ENCODE data around the gene DPF1. TPM values are rescaled to one million over a fixed set of nuclear protein-coding genes. Genes with fewer than 3 reads are reported as not detected.

The DPF1 gene
- total RNA-seq, 2 experiments from 2014 or later, result 0.14 to 0.31 TPM

GRCh38 chr19:38196948-38197656, 26.9 kb downstream of the DPF1 start:
- ATAC-seq (ENCODE audit: low read depth), result no peak
- peaks cover 5% of the 10 kb centered on the region for H3K9me3 Mint-ChIP-seq
- POLR2A ChIA-PET, result no interaction called here
- H3K27me3 Mint-ChIP-seq, result no peaks in the 10 kb centered on the region
- no peaks in the 10 kb centered on the region for H3K4me1 Mint-ChIP-seq
- peaks cover 9% of the 10 kb centered on the region for H3K36me3 Mint-ChIP-seq
- no peak for DNase-seq
- H3K4me3 Mint-ChIP-seq, result no peak overlapping the region
- H3K27ac Mint-ChIP-seq, result no peak overlapping the region

DNA sequence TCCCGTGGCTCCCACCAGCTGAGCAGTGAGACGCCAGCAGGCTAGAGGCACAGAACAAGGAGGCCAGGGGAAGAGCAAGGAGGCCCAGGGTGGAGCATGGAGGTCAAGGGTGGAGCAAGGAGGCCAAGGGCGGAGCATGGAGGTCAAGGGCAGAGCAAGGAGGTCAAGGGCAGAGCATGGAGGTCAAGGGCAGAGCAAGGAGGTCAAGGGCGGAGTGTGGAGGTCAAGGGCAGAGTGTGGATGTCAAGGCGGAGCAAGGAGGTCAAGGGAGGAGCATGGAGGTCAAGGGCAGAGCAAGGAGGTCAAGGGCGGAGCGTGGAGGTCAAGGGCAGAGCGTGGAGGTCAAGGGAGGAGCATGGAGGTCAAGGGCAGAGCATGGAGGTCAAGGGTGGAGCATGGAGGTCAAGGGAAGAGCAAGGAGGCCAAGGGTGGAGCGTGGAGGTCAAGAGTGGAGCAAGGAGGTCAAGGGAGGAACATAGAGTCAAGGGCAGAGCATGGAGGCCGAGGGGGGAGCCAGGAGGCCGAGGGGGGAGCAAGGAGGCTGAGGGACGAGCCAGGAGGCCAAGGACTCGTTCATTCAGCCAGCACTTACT, 27.7 kb downstream of the DPF1 start:
- no peaks in the 10 kb centered on the region for H3K4me1 Mint-ChIP-seq
- no peaks in the 10 kb centered on the region for H3K27me3 Mint-ChIP-seq
- DNase-seq (no peak), ATAC-seq (ENCODE audit: low read depth) (no peak)
- POLR2A ChIA-PET, result no interaction called here
- H3K36me3 Mint-ChIP-seq, result peaks cover 9% of the 10 kb centered on the region
- no peak overlapping the region for H3K4me3 Mint-ChIP-seq
- no peak overlapping the region for H3K27ac Mint-ChIP-seq
- peaks cover 5% of the 10 kb centered on the region for H3K9me3 Mint-ChIP-seq

- Mint-ChIP-seq H3K27ac (no peak overlapping the region), H3K4me1 (no peaks in the 10 kb centered on the region), H3K4me3 (no peak overlapping the region), H3K9me3 (peaks cover 5% of the 10 kb centered on the region), H3K27me3 (no peaks in the 10 kb centered on the region), H3K36me3 (peaks cover 9% of the 10 kb centered on the region)
- ATAC-seq (ENCODE audit: low read depth) (no peak), DNase-seq (no peak)
- POLR2A ChIA-PET, result interaction anchor here (0.5 kb wide), 1 partner anchor 403 kb away, joined by 3 read pairs; no protein-coding TSS in a partner anchor
Observed at GRCh38 chr19:38195237-38195636, 28.8 kb downstream of the DPF1 start.

DNA sequence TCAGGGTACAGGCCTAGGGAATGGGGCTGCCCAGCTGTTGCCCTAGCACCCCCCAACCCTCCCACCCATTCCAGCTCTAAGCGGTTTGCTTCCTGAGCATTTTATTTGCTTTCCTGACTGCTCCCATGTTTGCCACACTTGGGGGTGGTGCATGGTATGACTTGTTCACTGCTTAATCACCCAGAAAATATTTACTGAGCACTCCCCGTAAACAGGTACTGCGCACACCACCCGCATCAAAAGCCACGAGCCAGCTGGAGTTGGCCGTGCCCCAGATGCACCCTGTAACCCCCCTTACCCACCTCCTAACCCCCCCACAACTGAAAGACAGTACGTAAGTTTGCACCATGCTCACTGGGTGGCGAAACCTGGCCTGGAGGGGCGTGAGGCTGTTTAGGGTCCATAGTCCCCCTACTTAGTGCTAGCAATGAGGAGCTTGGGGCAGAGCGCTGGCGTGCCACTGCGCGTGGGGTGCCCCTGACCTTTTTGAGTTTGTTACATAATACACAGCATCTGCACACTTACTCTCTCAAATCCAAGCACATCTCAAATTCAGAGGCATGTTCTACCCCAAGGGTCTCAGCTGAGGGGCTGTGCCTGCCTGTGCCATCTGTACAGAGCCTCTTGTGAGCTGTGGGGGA, 29.8 kb downstream of the DPF1 start:
- Mint-ChIP-seq H3K4me3 (no peak overlapping the region), H3K4me1 (peaks cover 1% of the 10 kb centered on the region), H3K27ac (no peak overlapping the region), H3K36me3 (peaks cover 9% of the 10 kb centered on the region), H3K27me3 (no peaks in the 10 kb centered on the region), H3K9me3 (peaks cover 5% of the 10 kb centered on the region)
- POLR2A ChIA-PET, result no interaction called here
- DNase-seq (no peak), ATAC-seq (ENCODE audit: low read depth) (no peak)

- H3K27me3 Mint-ChIP-seq, result no peaks in the 10 kb centered on the region
- ATAC-seq (ENCODE audit: low read depth) (no peak), DNase-seq (no peak)
- peaks cover 12% of the 10 kb centered on the region for H3K36me3 Mint-ChIP-seq
- H3K27ac Mint-ChIP-seq, result no peak overlapping the region
- peaks cover 5% of the 10 kb centered on the region for H3K4me1 Mint-ChIP-seq
- POLR2A ChIA-PET, result no interaction called here
- peaks cover 5% of the 10 kb centered on the region for H3K9me3 Mint-ChIP-seq
- H3K4me3 Mint-ChIP-seq, result no peak overlapping the region
Observed at GRCh38 chr19:38193445-38193844, 30.6 kb downstream of the DPF1 start.

DNA sequence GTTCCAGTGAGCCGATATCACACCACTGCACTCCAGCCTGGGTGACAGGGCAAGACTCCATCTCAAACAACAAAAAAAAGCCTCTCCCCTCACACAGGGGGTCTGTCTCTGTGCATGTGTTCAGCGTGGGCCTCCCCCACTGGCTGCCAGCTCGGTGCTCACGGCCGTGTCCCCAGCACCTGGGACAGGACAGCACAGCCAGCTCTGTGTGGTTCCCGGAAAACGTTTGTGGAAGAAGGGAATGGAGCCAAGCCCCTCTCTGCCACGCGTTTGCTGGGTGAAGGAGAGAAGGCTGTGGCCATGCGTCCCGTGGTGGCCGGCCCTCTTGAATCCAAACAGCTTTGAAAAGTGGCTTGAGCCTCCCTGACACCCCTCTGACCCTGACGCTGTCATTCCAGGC, 32.3 kb downstream of the DPF1 start:
- POLR2A ChIA-PET, result no interaction called here
- Mint-ChIP-seq H3K9me3 (peaks cover 5% of the 10 kb centered on the region), H3K4me3 (no peak overlapping the region), H3K27ac (no peak overlapping the region), H3K27me3 (no peaks in the 10 kb centered on the region), H3K4me1 (peaks cover 5% of the 10 kb centered on the region), H3K36me3 (peaks cover 12% of the 10 kb centered on the region)
- no peak for DNase-seq
- no peak for ATAC-seq (ENCODE audit: low read depth)

DNA sequence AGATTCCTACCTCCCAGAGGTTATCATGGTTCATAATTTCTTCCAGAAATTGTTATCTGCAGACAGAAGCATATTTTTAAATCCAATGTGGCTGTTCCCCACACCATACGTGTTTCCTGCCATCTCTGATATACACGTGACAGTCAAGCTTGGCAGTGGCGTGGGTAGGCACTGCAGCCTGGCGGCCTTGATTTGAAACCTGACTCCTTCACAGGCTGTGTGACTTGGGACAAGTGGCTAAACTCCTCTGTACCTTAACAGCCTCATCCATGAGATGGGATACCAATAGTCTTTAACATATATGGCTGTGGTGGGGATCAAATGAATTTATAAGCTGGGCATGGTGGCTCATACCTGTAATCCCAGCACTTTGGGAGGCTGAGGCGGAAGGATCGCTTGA, 33.2 kb downstream of the DPF1 start:
- no peak overlapping the region for H3K4me3 Mint-ChIP-seq
- DNase-seq, result no peak
- H3K9me3 Mint-ChIP-seq, result no peaks in the 10 kb centered on the region
- H3K36me3 Mint-ChIP-seq, result peaks cover 6% of the 10 kb centered on the region
- peaks cover 5% of the 10 kb centered on the region for H3K4me1 Mint-ChIP-seq
- no peak overlapping the region for H3K27ac Mint-ChIP-seq
- POLR2A ChIA-PET, result no interaction called here
- ATAC-seq (ENCODE audit: low read depth), result no peak
- no peaks in the 10 kb centered on the region for H3K27me3 Mint-ChIP-seq

DNA sequence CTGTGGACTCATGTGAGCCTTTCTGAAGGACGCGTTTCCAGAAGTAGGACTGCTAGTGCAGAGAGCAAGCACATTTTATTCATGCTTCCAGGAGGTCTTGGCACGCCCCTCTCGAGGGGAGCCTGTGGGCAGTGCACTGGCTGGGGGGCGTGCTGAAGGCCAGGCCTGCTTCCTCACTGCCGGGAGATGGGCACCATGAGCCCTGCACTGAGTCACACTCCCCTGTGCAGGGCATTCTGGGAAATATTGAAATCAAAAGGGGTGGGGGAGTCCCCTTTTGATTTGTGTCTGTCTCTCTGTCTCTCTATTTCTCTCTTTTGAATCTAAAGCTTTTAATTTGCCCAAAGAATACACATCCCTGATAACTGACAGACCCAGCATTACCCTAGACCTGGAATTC, 34.0 kb downstream of the DPF1 start:
- no peaks in the 10 kb centered on the region for H3K27me3 Mint-ChIP-seq
- DNase-seq, result no peak
- H3K36me3 Mint-ChIP-seq, result peaks cover 4% of the 10 kb centered on the region
- POLR2A ChIA-PET, result no interaction called here
- H3K4me3 Mint-ChIP-seq, result no peak overlapping the region
- H3K9me3 Mint-ChIP-seq, result no peaks in the 10 kb centered on the region
- H3K27ac Mint-ChIP-seq, result no peak overlapping the region
- H3K4me1 Mint-ChIP-seq, result peaks cover 5% of the 10 kb centered on the region
- no peak for ATAC-seq (ENCODE audit: low read depth)

DNA sequence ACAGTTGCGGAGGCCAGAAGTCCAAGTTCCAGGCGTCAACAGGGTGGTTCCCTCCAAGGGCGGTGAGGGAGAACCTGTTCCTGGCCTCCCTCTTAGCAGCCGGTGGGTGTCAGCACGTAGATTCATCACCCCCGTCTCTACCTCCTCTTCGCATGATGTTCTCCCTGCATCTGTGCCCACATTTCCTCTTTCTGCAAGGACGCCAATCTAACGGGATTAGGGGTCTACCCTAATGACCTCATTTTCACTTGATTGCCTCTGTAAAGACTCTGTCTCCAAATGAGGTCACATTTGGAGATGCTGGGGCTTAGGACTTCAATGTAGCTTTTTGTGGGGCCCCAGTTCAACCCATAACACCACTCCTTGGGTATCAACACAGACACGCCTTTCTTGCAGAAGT, 38.5 kb downstream of the DPF1 start:
- no peaks in the 10 kb centered on the region for H3K27me3 Mint-ChIP-seq
- peaks cover 7% of the 10 kb centered on the region for H3K36me3 Mint-ChIP-seq
- no peak overlapping the region for H3K4me3 Mint-ChIP-seq
- H3K4me1 Mint-ChIP-seq, result peaks cover 5% of the 10 kb centered on the region
- H3K9me3 Mint-ChIP-seq, result peaks cover 4% of the 10 kb centered on the region
- no peak for ATAC-seq (ENCODE audit: low read depth)
- no peak for DNase-seq
- POLR2A ChIA-PET, result no interaction called here
- no peak overlapping the region for H3K27ac Mint-ChIP-seq

DNA sequence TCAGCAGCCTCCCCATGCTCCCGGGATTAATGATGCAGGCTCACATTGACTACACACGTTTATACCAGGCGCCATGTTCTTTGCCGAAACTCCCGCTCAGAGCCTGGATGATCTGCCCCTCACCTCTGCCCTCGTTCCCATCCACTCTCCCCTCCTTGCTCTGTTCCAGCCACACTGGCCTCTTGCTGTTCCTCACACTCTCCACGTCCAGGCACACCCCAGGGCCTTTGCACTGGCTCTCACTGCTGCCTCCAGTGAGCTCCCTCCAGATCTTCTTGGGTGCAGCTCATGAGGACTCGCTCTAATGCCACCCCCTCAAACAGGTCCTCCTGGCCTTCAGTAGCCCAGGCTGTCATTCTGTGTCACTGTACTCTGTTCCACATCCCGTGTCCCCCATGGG, 39.2 kb downstream of the DPF1 start:
- Mint-ChIP-seq H3K9me3 (peaks cover 4% of the 10 kb centered on the region), H3K27ac (no peak overlapping the region), H3K27me3 (no peaks in the 10 kb centered on the region), H3K4me1 (peaks cover 5% of the 10 kb centered on the region), H3K36me3 (peaks cover 7% of the 10 kb centered on the region), H3K4me3 (no peak overlapping the region)
- DNase-seq (no peak), ATAC-seq (ENCODE audit: low read depth) (no peak)
- POLR2A ChIA-PET, result no interaction called here

- Mint-ChIP-seq H3K27ac (no peak overlapping the region), H3K4me1 (no peaks in the 10 kb centered on the region), H3K9me3 (peaks cover 8% of the 10 kb centered on the region), H3K4me3 (no peak overlapping the region), H3K27me3 (no peaks in the 10 kb centered on the region), H3K36me3 (peaks cover 6% of the 10 kb centered on the region)
- no peak for ATAC-seq (ENCODE audit: low read depth)
- POLR2A ChIA-PET, result no interaction called here
- no peak for DNase-seq
Observed at GRCh38 chr19:38183251-38183897, 40.6 kb downstream of the DPF1 start.

DNA sequence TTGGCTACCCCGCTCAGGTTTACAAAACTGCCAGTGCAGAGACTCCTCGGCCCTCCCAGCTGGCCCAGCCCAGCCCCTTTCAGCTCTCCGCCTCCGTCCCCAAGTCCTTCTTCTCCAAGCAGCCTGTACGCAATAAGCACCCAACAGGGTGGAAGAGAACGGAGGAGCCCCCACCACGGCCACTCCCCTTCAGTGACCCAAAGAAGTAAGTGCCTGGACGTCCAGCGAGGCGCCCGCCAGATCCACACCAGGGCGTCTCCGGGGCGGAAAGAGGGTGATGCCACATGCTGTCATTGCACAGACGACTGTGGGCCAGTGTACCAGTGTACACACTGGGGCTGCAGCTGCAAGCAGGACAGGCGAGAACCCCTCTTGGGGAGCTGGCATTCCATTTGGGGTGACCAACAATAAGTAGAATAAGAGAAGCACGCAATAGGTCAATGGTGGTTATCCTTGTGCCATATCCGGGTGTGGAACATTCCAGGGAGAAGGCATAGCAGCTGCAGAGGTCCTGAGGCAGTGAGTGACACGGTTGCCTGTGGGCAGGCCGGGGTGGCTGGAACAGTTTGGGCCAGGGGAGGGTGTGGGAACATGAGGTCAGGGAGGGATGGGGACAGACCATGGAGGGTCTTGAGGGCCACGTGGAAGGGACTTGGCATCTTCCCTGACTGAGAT, 41.3 kb downstream of the DPF1 start:
- DNase-seq (no peak), ATAC-seq (ENCODE audit: low read depth) (no peak)
- H3K36me3 Mint-ChIP-seq, result peaks cover 6% of the 10 kb centered on the region
- no peak overlapping the region for H3K27ac Mint-ChIP-seq
- POLR2A ChIA-PET, result no interaction called here
- H3K9me3 Mint-ChIP-seq, result peaks cover 8% of the 10 kb centered on the region
- no peak overlapping the region for H3K4me3 Mint-ChIP-seq
- H3K27me3 Mint-ChIP-seq, result no peaks in the 10 kb centered on the region
- H3K4me1 Mint-ChIP-seq, result no peaks in the 10 kb centered on the region

DNA sequence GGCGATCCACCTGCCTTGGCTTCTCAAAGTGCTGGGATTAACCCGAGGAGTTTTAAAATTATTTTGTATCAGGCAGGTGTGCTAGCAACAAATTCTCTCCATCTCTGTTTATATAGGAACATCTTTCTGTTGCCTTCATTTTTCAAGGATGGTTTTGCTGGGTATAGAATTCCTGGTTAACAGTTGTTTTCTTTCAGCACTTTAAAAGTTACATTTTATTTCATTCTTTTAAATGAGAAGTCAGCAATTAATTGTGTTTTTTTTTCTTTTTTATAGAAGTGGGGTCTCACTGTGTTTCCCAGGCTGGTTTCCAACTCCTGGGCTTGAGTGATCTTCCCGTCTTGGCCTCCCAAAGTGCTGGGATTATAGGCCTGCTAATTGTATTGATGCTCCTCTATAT, 44.0 kb downstream of the DPF1 start:
- Mint-ChIP-seq H3K36me3 (peaks cover 6% of the 10 kb centered on the region), H3K27me3 (no peaks in the 10 kb centered on the region), H3K9me3 (peaks cover 8% of the 10 kb centered on the region), H3K4me3 (no peak overlapping the region), H3K27ac (no peak overlapping the region), H3K4me1 (no peaks in the 10 kb centered on the region)
- POLR2A ChIA-PET, result interaction anchor here (0.7 kb wide), 1 partner anchor 31 kb away, joined by 5 read pairs; no protein-coding TSS in a partner anchor
- no peak for DNase-seq
- ATAC-seq (ENCODE audit: low read depth), result no peak
